Pancreas (tissue), 10 donors: ENCODE results near the gene LZTS2. TPM values are rescaled to one million over a fixed set of nuclear protein-coding genes. Genes with fewer than 3 reads are reported as not detected.

Experiments used
- ATAC-seq, 4 donors: fragments of 200-7000 bp; cut with Tn5 transposase; one replicate each; pipeline versions ENCODE4 v1.8.0 to v1.9.1; 2020; ENCODE audit warnings: mild to moderate bottlenecking in 4 of 4, moderate library complexity in 4 of 4
- DNase-seq, 6 donors: peaks; one replicate each; pipeline ENCODE4 v3.0.0-alpha.2; 2020
- FAIRE-seq: peaks from 2 replicates; lab custom pipeline; 2012; peaks lifted over from hg19 to GRCh38; lab: Jason Lieb, UNC
- H3K27ac ChIP-seq, 4 donors: fragments of 200-600 bp; sonication (generic); 1 replicate in 3 of 4; 2 replicates in 1 of 4; pipeline versions ENCODE4 v1.5.0 to v1.8.0; 2020
- H3K27me3 ChIP-seq, 4 donors: fragments of 200-600 bp; one replicate each; pipeline ENCODE4 v1.8.0; 2021
- H3K36me3 ChIP-seq, 3 donors: fragments of 200-600 bp; sonication (generic) in 1 of 3; one replicate each; pipeline versions ENCODE4 v1.5.0 to v1.8.0; 2020 to 2021
- H3K4me1 ChIP-seq, 3 donors: fragments of 200-600 bp; one replicate each; pipeline ENCODE4 v1.8.0; 2021
- H3K4me3 ChIP-seq, 4 donors: fragments of 200-600 bp; sonication (generic) in 2 of 4; one replicate each; pipeline versions ENCODE4 v1.5.0 to v1.8.0; 2020 to 2021
- H3K9me3 ChIP-seq, 4 donors: fragments of 200-600 bp; one replicate each; pipeline ENCODE4 v1.8.0; 2021
- CTCF ChIP-seq, 4 donors: fragments of 200-600 bp; sonication (generic) in 3 of 4; IDR thresholded peaks; one replicate each; pipeline versions ENCODE4 v1.5.0 to v1.8.0; 2021; ENCODE audit warnings: antibody characterized with exemption in 4 of 4
- WGBS, 2 donors: extraction: QIAGEN DNeasy Blood & Tissue Kit; methylation state at CpG; one replicate each; pipeline ENCODE4 v1.1.7; 2013; 5-methylcytosine and 5-hydroxymethylcytosine counted together
- intact Hi-C, 3 donors: fragments of 100-400 bp; cut with DNase I; formaldehyde crosslinking; loops; one replicate each; pipeline versions ENCODE4 v1.11.1 to v1.14.2; 2022
- polyA plus RNA-seq, 2 donors: library from polyadenylated mRNA; stranded (reverse); fragments of 200-250 nt; gene quantifications; one replicate each; pipeline ENCODE4 v1.2.3, GENCODE V29; 2013
- total RNA-seq, 6 donors: library from RNA; stranded (reverse); fragmentation: NEBNext Ultra II Directional in 4 of 6; extraction: Animal tissue kit (Norgen Biotek cat#: 25700) in 4 of 6; gene quantifications; one replicate each; pipeline versions ENCODE4 v1.2.1 to v1.2.4, GENCODE V29; 2021 to 2023
- donor health status: healthy with polysubstance abuse.
- donor health status: DM: no; HTN: no; CAD: no; lungs with moderate emphysema.
- donor health status: DM: no; HTN: no; CAD: no.
- donor health status: control.
- donor health status: control.
- donor health status: Bipolar disorder and iron deficiency.
- donor health status: DM: yes; HTN: yes; CAD: no.
- donor health status: DM: no; HTN: no; CAD: no.
- donor health status: DM: no; HTN: no; CAD: no.
- donor health status: DM: yes; HTN: yes; CAD: no.

LZTS2 gene
- total and polyA plus RNA-seq, 8 donors, result 10.5 to 52.2 (median 17.3) TPM

GRCh38 chr10:101020427-101021075, 20.9 kb downstream of the LZTS2 start:
- H3K27me3 ChIP-seq, result no peaks in the 10 kb centered on the region
- no peak overlapping the region for H3K27ac ChIP-seq
- intact Hi-C loops, result no loop called here
- no peak for DNase-seq
- ATAC-seq, result no peak
- FAIRE-seq, result no peak
- no peaks in the 10 kb centered on the region for H3K36me3 ChIP-seq
- no peak overlapping the region for H3K4me3 ChIP-seq
- no peak for TF ChIP-seq CTCF (IDR thresholded peaks at IDR 0.05)
- WGBS, 2 donors, result 76 to 82% methylated on average over 10 of the region's 10 CpGs
- H3K4me1 ChIP-seq, result no peaks in the 10 kb centered on the region
- H3K9me3 ChIP-seq, result no peaks in the 10 kb centered on the region

GRCh38 chr10:101021239-101021638, 21.6 kb downstream of the LZTS2 start:
- TF ChIP-seq CTCF (IDR thresholded peaks at IDR 0.05), result no peak
- H3K27me3 ChIP-seq, result no peaks in the 10 kb centered on the region
- ATAC-seq, result no peak
- H3K4me1 ChIP-seq, result no peaks in the 10 kb centered on the region
- intact Hi-C loops, result no loop called here
- WGBS, 2 donors, result 69 to 83% methylated on average over 4 of the region's 4 CpGs
- no peaks in the 10 kb centered on the region for H3K36me3 ChIP-seq
- no peaks in the 10 kb centered on the region for H3K9me3 ChIP-seq
- FAIRE-seq, result no peak
- H3K4me3 ChIP-seq, result no peak overlapping the region
- DNase-seq, result peak in 1 of 6 donors; percentile 10
- no peak overlapping the region for H3K27ac ChIP-seq

- no peak for TF ChIP-seq CTCF (IDR thresholded peaks at IDR 0.05)
- 71 to 72% methylated on average over 11 of the region's 11 CpGs for WGBS, 2 donors
- intact Hi-C loops, result no loop called here
- Histone ChIP-seq H3K4me1 (no peaks in the 10 kb centered on the region), H3K9me3 (no peaks in the 10 kb centered on the region), H3K36me3 (no peaks in the 10 kb centered on the region), H3K27me3 (no peaks in the 10 kb centered on the region), H3K27ac (no peak overlapping the region), H3K4me3 (no peak overlapping the region)
- ATAC-seq (no peak), FAIRE-seq (no peak), DNase-seq (peak in 2 of 6 donors; percentile 25 to 57)
Measured at GRCh38 chr10:101021692-101022251, 22.2 kb downstream of the LZTS2 start.

- no peak for FAIRE-seq
- Histone ChIP-seq H3K4me3 (no peak overlapping the region), H3K4me1 (no peaks in the 10 kb centered on the region), H3K27me3 (no peaks in the 10 kb centered on the region), H3K9me3 (no peaks in the 10 kb centered on the region), H3K36me3 (no peaks in the 10 kb centered on the region), H3K27ac (no peak overlapping the region)
- DNase-seq, result peak in 1 of 6 donors; percentile 17
- intact Hi-C loops, result no loop called here
- 90 to 92% methylated on average over 15 of the region's 15 CpGs for WGBS, 2 donors
- ATAC-seq, result no peak
- no peak for TF ChIP-seq CTCF (IDR thresholded peaks at IDR 0.05)
Measured at GRCh38 chr10:101022967-101023705, 23.5 kb downstream of the LZTS2 start.
